GM12878 (cell line): Measurements from ENCODE around the gene C1orf146.

Experiments
- CHD2 ChIP-seq: IDR thresholded peaks from 2 replicates; pipeline ENCODE4 v1.6.1; 2011; ENCODE audit warnings: low read depth, low read length, improper control_type of control experiment, borderline replicate concordance
- HDAC2 ChIP-seq: fragments of 200-600 bp; sonication (generic); IDR thresholded peaks from 2 replicates; pipeline ENCODE4 v1.6.1; 2017
- HDAC6 ChIP-seq: fragments of 200-600 bp; sonication (generic); IDR thresholded peaks from one replicate; pipeline ENCODE4 v1.8.0; 2017; ENCODE audit warnings: antibody characterized with exemption; ENCODE audit not compliant: unreplicated experiment
- USF1 ChIP-seq: IDR thresholded peaks from 2 replicates; pipeline ENCODE4 v1.6.1; 2011; ENCODE audit warnings: borderline replicate concordance, low read depth, mild to moderate bottlenecking, moderate library complexity, mixed read lengths, low read length; ENCODE audit not compliant: insufficient read depth; ENCODE audit errors: extremely low read length
- TF ChIP-seq, protein P1 (sequence below): IDR thresholded peaks from 2 replicates; pipeline ENCODE4 v1.6.1; 2011; ENCODE audit warnings: low read depth, low read length, improper control_type of control experiment, borderline replicate concordance

DNA sequence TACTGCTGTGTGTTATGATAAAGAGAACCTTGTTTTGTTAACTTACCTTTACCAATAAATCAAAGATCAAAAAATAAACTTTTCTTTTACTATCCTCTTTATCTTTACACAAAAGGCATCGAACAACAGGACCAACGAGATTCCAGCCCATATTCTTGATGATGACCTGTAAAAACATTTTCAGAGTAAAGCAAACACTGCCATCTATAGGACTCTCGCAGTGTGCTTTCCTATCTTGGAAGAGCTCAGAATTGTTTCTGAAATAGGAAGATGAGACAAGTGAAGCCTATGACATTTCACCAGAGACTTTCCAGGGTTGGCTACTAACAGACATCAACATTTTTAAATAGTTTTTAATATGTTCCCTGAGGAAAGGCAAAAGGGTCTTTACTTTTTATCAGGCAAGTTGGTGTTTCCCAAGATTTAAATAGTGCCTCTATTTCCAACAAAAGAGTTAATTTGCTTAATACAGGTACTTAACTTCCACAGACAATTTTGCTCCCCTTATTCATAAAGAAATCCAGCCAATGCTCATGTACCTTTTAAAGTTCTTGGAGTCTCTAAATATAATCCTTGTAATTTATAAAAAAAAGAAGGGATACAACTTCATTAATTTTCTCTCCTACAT lies 73.8 kb downstream of the C1orf146 start:
- TF ChIP-seq HDAC6 (no peak), CHD2 (no peak), HDAC2 (no peak), USF1 (no peak)
- TF ChIP-seq, protein P1, sequence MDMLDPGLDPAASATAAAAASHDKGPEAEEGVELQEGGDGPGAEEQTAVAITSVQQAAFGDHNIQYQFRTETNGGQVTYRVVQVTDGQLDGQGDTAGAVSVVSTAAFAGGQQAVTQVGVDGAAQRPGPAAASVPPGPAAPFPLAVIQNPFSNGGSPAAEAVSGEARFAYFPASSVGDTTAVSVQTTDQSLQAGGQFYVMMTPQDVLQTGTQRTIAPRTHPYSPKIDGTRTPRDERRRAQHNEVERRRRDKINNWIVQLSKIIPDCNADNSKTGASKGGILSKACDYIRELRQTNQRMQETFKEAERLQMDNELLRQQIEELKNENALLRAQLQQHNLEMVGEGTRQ = no peak
